HG02623 (cell line): ENCODE measurements around the gene CFAP54.
"Not testable (repeated sequence)": the region's sequence is repeated elsewhere in the genome, so short reads cannot be mapped to it uniquely, and the experiment has no call there.

Experiments
- ATAC-seq: cut with Tn5 transposase; IDR thresholded peaks from one replicate; pipeline ENCODE4 v1.9.1; 2021; ENCODE audit warnings: moderate library complexity; ENCODE audit not compliant: unreplicated experiment

CFAP54 gene

GRCh38 chr12:96474206-96474605 is 15.2 kb upstream of the CFAP54 start:
- no peak for ATAC-seq

GRCh38 chr12:96478011-96478410 is 11.4 kb upstream of the CFAP54 start:
- no peak for ATAC-seq

DNA sequence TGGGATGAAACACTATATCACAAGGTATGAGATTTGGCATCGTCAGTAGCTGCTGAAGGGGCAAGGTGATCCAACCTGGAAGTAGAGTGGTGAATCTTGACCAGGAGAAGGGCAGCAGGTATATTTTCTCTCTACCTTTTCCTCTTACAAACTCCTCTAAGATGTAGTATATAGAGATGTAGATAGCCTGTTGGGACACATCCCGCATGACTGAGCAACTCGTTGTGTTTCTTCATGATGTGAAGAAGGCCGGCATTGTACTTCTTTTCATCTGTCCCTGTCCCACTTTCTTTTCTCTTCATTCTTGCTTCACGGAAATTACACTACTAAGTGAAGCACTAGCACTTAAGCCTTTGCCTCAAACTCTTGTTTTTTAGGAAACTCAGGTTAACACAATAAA is 7.3 kb upstream of the CFAP54 start:
- no peak for ATAC-seq

DNA sequence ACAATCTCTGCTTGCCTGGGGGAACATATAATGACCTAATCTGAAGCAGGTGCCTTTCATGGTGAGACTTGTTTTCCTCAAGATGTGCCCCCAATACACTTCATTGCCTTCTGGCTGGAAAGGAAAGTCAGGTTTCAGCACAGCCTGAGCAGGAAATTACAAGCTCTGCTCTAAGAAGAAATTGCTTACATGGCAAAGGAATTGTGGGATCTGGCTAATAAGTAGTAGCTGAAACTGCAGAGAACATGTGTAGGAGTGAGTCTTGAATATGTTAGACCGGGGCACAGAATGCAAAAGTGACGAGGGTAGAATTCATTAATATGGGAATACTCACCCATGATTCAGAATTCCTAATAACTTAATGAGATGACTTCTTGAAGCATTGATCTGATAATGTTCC is 6.3 kb upstream of the CFAP54 start:
- no peak for ATAC-seq

DNA sequence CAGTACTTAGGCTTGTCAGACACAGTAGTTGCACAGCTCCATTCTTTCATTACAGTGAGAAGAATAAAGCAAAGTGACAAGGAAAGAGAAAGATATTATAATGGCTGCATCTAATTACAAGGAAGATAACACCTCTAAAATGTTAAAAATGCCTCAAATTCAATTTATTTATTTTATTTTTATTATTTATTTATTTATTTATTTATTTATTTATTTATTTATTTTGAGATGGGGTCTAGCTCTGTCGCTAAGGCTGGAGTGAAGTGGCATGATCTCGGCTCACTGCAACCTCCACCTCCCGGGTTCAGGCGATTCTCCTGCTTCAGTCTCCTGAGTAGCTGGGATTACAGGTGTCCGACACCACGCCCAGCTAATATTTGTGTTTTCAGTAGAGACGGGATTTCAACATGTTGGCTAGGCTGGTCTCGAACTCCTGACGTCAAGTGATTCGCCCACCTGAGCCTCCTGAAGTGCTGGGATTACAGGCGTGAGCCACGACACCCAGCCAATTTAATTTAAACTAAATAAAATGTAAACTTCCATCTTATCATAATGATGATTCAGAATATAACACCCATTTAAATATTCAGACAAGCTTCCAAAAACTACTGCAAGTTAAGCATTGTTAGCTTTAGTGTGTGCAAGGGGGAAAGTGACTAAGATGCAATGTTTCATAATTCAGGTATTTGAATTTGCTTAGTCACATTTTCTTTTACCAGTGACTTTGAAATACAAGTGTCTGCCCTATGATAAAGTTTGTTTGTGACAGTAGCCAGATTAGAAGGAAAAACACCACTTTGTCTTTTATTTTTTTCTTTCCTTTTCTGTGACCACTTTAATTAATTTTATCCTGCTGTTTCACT is 2.4 kb upstream of the CFAP54 start:
- no peak for ATAC-seq

GRCh38 chr12:96487634-96488033 is 1.7 kb upstream of the CFAP54 start:
- no peak for ATAC-seq

DNA sequence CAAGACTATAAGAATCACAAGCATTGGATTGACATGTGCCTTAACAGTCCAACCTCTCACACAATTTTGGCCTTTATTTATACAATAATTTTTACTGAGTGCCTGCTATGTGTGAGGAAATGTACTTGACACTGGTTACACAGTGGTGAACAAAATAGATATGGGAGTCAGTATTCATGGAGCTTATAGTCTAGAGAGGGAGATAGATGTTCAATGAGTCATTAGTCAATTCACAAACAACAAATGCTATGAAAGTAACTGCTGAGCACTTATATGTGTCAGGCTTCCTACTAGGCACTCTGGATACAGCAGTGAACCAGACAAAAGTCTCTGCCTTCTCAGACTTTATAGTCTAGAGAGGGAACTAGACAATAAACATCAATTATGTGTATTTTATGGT is 3.7 kb downstream of the CFAP54 start:
- ATAC-seq, result no peak

GRCh38 chr12:96494154-96494553 is 4.8 kb downstream of the CFAP54 start:
- not testable (repeated sequence) for ATAC-seq

DNA sequence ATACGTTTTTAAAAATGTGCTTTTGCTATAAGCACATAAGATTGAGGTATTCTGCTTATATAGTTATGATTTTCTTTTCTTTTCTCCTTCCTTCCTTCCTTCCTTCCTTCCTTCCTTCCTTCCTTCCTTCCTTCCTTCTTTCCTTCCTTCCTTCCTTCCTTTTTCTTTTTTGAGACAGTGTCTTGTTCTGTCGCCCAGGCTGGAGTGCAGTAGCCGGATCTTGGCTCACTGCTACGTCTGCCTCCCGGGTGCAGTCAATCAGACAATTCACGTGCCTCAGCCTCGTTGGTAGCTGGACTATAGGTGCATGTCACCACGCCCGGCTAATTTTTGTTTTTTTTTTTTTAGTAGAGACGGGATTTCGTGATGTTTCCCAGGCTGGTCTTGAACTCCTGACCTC is 5.8 kb downstream of the CFAP54 start:
- no peak for ATAC-seq

GRCh38 chr12:96495841-96496545 is 6.6 kb downstream of the CFAP54 start:
- peak; percentile 51 for ATAC-seq

DNA sequence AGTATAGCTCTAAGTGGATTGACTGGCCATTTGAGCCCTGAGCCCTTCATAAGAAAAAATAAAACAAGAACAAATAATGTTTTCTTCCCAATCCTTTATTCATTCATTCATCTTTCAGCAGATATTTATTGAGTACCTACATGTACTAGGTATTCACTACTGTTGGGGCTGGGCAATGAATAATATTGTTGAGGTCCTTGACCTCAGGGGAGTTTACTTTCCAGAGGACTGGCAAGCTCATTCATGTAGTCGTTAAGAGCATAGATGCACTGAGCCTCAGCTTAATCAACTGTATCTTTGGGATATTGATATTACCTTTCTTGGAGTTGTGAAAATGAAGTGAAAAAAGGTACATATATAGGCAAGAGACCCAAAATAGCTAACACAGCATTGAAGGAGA is 7.6 kb downstream of the CFAP54 start:
- ATAC-seq, result no peak

DNA sequence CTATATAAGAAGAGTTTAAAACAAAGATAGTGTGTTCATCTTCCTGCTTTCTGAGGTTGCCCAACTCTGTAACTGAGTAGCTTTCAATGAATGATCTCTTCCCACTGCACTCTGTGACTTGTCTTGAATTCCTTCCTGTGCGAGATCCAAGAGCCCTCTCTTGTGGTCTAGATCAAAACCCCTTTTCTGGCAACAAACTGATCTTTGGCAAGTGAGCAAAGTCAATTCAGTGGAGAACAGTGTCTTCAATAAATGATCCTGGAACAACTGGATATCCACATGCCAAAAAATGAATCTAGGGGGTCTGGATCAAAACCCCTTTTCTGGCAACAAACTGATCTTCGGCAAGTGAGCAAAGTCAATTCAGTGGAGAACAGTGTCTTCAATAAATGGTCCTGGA is 8.5 kb downstream of the CFAP54 start:
- ATAC-seq, result no peak

- ATAC-seq, result no peak
These were observed 11.3 kb downstream of the CFAP54 start for GRCh38 chr12:96500693-96501092.

DNA sequence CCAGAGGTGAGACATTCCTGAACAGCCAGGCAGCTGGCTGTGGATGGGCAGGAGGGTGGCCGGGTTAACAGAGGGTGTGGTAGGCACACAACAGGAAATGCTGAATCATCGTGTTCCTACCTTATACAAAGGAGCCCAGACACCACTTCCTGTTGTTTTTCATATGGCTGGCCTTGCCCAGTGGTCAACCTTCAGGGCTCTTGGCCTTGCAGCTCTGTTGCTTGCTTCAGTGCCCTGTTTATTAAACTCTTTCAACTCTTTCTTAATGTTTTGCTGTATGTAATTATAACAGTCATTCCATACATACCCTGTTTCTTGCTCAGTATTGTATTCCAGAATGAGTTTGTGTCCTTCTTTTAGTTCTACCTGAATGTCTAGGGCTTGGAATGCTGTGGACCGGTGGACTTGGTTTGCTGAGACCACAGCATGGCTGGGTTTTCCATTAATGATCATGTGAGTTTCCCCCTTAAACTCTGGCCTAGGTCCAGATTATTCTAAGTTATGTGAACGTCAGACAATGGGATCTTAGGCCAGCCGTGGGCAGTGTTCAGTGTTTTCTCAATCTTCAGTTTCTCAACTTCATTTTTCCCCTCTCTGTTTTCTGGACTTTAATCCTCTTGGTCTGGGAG is 11.9 kb downstream of the CFAP54 start:
- ATAC-seq, result peak; percentile 88

DNA sequence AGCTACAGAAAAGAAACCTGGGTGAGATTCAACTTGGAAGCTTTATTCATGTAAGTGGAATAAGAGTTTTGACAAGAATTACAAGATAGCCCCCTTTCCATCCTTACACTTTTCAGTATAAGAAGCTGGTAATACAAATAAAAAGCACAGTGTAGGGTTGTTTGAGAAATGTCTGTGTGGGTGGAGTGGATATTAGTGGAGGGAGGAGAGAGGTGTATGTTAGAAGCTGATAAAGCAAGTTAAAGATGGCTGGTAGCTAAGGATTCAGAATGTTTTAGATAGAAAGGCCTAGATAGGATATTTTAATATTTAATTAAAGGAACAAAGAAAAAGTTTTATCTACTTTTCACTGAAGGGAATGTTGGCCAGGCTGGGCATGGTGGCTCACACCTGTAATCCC is 12.5 kb downstream of the CFAP54 start:
- no peak for ATAC-seq

- ATAC-seq, result peak; percentile 40
These were observed 13.1 kb downstream of the CFAP54 start for GRCh38 chr12:96502477-96502876.

GRCh38 chr12:96502949-96503532 is 13.7 kb downstream of the CFAP54 start:
- ATAC-seq, result no peak

GRCh38 chr12:96503976-96504375 is 14.6 kb downstream of the CFAP54 start:
- no peak for ATAC-seq

- ATAC-seq, result no peak
These were observed 17.4 kb downstream of the CFAP54 start for GRCh38 chr12:96506776-96507175.

GRCh38 chr12:96510306-96510764 is 21.0 kb downstream of the CFAP54 start:
- no peak for ATAC-seq

GRCh38 chr12:96513166-96513565 is 23.8 kb downstream of the CFAP54 start:
- ATAC-seq, result no peak
